ENCODE data around the gene ANXA6.

DNA sequence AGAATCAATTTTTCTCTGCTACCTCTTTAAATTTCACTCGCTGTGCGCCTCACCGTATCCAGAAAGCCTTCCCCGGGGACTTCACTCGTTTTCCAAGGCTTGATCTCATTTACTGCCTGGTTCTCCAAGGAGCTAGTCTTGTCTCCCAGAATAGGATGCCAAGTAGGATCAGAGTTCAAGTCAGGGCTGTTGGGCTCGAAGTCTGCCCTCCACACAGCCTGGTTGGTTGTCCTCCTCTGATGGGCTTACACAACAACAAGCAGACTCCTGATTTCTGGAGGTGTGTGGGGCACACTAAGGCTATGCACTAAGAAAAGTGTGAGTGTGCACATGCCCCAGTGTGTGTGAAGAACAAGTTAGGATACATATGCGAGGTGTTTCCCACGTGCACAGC, 62.7 kb downstream of the ANXA6 start:
- TF ChIP-seq, protein P1, sequence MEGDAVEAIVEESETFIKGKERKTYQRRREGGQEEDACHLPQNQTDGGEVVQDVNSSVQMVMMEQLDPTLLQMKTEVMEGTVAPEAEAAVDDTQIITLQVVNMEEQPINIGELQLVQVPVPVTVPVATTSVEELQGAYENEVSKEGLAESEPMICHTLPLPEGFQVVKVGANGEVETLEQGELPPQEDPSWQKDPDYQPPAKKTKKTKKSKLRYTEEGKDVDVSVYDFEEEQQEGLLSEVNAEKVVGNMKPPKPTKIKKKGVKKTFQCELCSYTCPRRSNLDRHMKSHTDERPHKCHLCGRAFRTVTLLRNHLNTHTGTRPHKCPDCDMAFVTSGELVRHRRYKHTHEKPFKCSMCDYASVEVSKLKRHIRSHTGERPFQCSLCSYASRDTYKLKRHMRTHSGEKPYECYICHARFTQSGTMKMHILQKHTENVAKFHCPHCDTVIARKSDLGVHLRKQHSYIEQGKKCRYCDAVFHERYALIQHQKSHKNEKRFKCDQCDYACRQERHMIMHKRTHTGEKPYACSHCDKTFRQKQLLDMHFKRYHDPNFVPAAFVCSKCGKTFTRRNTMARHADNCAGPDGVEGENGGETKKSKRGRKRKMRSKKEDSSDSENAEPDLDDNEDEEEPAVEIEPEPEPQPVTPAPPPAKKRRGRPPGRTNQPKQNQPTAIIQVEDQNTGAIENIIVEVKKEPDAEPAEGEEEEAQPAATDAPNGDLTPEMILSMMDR (optimal IDR thresholded peaks at IDR 0.05 in 1 of 3, IDR thresholded peaks at IDR 0.05 in 1 of 3, conservative IDR thresholded peaks at IDR 0.05 in 1 of 3; ENCODE audit: extremely low read depth in 1 of 3, insufficient read depth in 2 of 3, low read length in 3 of 3), result no peak
- no peak for TF ChIP-seq EZH2 (IDR thresholded peaks at IDR 0.05; ENCODE audit: low read length)
